ENCODE measurements around the gene CD300LB.

Gene CD300LB

DNA sequence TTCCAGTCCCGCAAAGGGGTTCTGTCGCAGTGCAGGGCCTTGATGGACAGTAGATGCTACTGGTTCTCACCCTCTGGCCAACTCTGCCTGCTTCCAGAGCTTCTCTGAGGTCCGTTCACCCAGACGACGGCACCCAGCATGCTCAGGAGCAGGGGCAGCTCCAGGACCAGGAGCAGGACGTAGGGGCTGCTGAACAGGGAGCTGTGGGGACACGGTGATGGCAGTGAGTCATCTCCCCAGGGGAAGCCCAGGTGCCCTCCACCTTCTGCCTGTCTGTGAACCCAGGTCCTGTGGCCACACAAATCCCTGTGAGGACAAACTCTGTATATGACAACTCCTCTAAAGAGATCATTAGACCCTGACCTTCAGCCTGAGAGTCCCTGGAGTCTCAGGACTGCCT is 18.1 kb upstream of the CD300LB start:
- DNase-seq (ENCODE audit: low read depth in 2 of 2): no peak

DNA sequence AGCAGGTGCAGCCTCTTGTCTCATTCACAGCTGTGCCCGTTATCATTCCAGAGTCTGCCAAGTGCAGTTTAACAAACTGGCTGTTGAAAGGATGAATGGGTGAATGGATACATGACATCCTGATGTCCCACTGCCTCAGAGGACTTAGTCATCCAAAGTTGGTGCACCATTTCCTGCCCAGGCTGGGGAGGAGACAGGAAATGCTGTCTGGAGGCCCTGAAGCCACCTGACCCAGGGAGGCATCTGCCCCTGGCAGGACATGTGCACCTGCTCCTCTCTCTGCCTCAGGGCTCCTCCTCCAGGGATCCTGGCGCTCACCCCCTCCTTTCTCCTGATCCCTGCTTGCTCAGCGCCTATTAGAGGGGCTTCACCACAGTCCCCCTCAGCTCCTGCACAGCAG is 16.5 kb upstream of the CD300LB start:
- no peak for DNase-seq (ENCODE audit: low read depth in 2 of 2)

DNA sequence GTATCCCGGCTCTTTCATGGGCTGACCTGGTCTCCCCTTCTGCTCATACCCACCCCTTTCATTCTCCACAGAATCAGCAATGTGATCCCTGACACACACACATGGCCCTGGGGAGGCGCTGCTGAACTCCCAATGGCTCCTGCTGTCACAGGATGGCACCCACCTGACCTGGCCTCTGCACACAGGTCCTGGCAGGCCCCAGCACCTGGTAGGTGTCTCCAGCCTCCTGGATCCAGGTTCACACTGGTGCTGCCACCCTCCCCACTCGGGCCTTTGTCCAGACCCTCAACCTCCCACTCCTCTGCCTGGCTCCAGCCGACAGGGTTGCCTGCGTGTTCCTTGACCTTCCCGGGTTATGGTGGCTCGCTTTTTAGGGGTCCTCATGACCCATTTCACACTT is 16.0 kb upstream of the CD300LB start:
- DNase-seq (ENCODE audit: low read depth in 2 of 2): no peak

DNA sequence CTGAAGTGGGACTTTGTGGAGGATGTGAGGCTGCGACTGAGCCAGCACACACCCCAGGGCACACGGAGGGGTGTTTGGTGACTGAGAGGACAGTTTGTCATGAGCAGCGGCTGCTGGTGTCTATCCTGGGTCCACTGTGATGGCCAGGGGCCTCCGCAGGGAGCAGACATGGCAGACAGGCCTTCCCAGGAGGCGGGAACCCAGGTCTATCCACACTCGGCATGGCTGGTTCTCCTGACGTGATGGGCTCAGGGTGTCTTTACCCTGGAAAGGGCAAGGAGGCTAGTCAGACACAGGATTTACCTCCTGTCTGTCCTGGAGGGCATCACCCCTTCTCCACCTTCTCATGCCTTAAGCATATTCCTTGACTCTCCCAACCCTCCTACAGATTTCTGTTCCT is 15.3 kb upstream of the CD300LB start:
- DNase-seq (ENCODE audit: low read depth in 2 of 2): no peak

DNA sequence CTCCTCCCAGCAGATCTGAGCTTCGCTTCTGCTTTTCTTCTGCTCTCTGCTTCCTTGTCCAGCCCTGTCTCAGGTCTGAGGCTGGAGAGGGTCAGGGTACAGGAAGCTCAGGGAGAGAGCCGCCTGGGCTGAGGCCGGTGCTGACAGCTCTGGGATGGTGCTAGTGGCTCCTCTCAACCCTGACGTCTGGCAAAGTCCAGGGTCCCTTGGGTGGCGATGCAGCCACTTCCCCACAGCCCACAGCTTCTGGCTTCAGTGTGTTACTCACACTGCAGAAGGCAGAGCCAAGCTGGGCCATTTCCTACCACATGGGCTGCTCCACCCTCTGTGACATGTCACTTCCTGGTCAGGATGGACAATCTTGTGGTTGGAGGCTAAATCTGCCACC is 14.6 kb upstream of the CD300LB start, which contains the start of gene CD300C:
Gene CD300C, minus strand, starts transcription at position 273 of the 388 bp plus-strand sequence. CDS start 333 bp downstream, outside the sequence.
- no peak for DNase-seq (ENCODE audit: low read depth in 2 of 2)

GRCh38 chr17:74544991-74545842 is 13.9 kb upstream of the CD300LB start:
- DNase-seq (ENCODE audit: low read depth in 2 of 2): no peak

- DNase-seq (ENCODE audit: low read depth in 2 of 2): no peak
Measured at GRCh38 chr17:74543891-74544760, 12.9 kb upstream of the CD300LB start.

DNA sequence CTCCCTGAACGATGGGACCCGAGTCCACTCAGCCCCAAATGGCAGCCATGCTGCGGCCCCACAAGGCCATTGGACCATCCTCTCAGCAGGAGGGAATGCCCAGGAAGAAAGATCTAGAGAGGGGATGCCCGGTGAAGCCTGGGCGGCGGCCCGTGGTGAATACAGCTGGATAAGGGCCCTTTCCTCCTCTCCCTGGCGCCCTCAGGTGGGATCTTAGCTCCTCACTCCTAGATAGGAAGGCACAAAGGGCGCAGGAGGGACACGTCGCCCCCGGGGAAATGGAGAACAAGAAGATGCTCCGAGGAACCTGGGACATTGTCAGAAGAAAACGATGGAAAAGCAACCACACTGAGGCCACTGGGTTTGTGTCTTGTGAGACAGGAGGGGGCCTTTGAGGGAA is 12.1 kb upstream of the CD300LB start:
- no peak for DNase-seq (ENCODE audit: low read depth in 2 of 2)

DNA sequence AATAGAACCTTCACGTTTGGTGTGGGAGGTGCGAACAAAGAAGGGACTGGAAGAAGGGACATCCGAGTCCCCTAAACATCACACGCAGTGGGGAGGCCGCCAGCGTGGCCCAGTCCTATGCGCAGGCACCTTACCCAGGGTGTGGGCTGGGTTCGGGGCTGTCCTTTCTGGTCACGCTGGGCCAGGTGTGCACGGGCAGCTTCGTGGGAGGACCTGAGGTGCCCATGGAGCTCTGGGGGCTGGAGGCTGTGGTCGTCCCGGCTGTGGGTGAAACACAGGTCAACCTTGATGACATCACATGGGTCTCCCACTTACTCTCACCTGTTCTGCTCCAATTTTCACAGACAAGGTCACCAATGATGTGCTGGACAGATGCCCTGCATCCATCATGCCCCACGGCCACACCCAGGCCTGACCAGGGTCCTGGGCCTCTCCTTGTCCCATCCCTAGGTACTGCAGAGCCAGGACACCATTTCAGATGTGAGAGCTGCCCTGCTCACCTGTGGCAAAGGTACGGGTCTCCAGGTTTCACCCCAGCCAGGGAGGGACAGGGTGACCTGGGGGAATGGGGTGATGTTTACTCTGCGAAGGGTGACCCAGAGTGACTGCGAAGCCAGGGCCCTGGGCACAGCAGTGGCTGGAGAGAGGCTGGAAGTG is 11.6 kb upstream of the CD300LB start:
- DNase-seq (ENCODE audit: low read depth in 2 of 2): no peak

GRCh38 chr17:74542166-74542565 is 10.9 kb upstream of the CD300LB start:
- no peak for DNase-seq (ENCODE audit: low read depth in 2 of 2)

- no peak for DNase-seq (ENCODE audit: low read depth in 2 of 2)
Measured at GRCh38 chr17:74541176-74542111, 10.2 kb upstream of the CD300LB start.

DNA sequence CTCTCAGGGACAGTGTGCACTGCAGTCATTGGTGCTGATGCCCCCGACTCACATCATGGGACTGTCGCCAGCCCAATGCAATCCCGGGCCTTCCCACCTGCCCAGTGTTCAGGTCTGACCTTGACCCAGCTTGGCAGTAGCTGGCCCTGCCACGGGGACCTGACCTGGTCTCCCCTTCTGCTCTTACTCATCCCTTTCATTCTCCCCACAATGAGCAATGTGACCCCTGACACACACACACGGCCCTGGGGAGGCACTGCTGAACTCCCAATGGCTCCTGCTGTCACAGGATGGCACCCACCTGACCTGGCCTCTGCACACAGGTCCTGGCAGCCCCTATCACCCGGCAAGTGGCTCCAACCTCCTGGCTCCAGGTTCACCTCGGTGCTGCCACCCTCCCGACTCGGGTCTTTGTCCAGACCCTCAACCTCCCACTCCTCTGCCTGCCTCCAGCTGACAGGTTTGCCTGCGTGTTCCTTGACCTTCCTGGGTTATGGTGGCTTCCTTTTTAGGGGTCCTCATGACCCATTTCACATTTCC is 8.1 kb upstream of the CD300LB start:
- no peak for DNase-seq (ENCODE audit: low read depth in 2 of 2)

DNA sequence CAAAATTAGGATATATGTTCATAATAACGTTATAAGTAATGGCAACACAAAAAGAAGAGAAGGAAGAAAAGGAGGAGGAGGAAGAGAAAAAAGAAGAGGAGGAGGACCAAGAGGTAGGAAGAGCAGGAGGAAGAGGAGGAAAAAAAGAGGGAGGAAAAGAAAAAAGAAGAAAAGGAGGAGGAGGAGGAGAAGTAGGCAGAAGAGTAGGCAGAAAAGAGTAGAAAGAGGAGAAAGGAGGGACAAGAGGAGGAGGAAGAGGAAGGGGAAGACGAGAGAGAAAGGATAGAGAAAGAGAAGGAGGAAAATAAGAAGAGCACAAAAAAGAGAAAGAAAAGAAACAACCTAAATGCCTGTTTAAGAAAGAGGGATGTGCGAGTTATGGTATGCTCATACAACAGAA is 5.6 kb upstream of the CD300LB start:
- DNase-seq (ENCODE audit: low read depth in 2 of 2): no peak

DNA sequence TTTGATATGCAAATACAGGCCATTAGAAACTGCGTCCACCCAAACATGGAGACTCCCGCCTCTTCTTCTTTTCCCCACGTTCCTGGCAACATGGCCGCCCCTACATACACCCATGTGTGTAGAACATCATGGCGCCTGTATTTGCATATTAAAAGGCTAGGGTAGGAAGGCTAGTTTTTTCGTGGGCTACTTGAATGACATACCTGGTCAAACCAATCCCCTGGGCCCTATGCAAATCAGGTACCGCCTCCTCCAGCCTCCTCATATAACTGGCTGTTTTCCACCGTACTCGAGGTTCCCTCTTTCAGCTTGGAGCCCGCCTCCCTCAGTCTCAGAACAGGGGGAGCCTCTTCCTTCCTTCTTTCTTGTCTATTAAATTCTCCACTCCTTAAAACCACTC is 840 bp upstream of the CD300LB start:
- no peak for DNase-seq (ENCODE audit: low read depth in 2 of 2)

GRCh38 chr17:74530831-74531150 is 484 bp downstream of the CD300LB start:
- no peak for DNase-seq (ENCODE audit: low read depth in 2 of 2)

DNA sequence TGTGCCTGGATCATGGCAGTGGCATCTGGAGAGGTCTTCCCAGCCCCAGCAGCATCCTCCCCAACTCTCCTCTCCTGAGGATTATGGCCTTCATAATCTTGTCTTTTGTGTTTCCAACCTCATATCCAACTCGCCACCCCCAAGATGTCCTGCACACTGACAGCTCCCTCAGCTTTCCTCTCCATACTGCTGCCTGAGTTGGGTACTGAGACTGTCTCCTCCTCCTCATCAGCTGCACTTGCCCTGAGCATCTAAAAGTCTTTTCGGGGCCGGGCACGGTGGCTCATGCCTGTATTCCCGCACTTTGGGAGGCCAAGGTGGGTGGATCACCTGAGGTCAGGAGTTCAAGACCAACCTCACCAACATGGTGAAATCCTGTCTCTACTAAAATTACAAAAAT is 2.0 kb downstream of the CD300LB start:
- no peak for DNase-seq (ENCODE audit: low read depth in 2 of 2)

DNA sequence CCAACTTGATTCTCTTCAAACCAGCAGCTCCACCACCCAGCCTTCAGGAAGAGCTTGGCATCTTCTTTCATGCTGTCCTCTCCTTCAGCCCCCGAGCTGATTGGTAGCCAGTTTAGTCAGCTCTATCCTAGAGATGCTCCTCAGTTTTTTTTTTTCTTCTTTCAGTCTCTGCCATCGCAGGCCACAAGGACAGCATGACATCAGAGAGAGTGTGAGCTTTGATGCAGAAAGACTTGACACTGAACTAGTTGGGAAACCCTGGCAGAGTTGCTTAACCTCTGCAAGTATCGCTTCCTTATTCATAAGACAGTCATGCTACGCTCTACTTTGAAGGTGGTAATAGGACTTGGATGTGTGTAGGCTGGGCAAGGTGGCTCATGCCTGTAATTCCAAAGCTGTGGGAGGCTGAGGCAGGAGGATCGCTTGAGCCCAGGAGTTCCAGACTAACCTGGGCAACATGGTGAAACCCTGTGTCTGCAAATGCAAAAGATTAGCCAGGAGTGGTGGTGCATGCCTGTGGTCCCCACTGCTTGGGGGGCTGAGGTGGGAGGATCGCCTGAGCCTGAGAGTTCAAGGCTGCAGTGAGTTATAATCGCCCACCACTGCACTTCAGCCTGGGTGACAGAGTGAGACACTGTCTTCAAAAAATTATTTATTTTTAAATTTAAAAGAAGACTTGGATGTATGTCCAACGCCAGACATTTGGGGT is 2.6 kb downstream of the CD300LB start:
- DNase-seq (ENCODE audit: low read depth in 2 of 2): no peak

DNA sequence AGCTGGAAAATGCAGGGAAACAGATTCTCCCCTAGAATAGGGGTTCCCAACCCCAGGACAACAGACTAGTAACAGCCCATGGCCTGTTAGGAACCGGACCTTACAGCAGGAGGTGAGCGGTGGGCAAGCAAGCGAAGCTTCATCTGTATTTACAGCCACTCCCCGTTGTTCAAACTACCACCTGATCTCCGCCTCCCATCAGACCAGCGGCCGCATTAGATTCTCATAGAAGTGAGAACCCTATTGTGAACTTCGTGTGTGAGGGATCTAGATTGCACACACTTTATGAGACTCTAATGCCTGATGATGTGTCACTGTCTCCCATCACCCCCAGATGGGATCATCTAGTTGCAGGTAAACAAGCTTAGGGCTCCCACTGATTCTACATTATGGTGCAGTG is 3.5 kb downstream of the CD300LB start:
- DNase-seq (ENCODE audit: low read depth in 2 of 2): no peak

- DNase-seq (ENCODE audit: low read depth in 2 of 2): no peak
Measured at GRCh38 chr17:74527081-74527480, 4.2 kb downstream of the CD300LB start.

GRCh38 chr17:74526681-74527080 is 4.6 kb downstream of the CD300LB start:
- DNase-seq (ENCODE audit: low read depth in 2 of 2): no peak

All from stimulated activated CD8-positive, alpha-beta memory T cell treated with anti-CD3 and anti-CD28 coated beads, Interleukin-7, amount 100 ng/mL, for 4 hours (primary cell).